KBM-7 (cell line): ENCODE data around the gene ETFA.

ENCODE experiments used
- DNase-seq: peaks from one replicate; pipeline ENCODE4 v3.0.0-alpha.2; 2015
- in situ Hi-C: fragments of 300-500 bp; cut with MboI; formaldehyde crosslinking; loops from 2 replicates; pipeline ENCODE4 v1.14.3; 2020; ENCODE audit warnings: low sequenced_read_pairs, low pct_unique_long_range_greater_than_20kb, mixed read lengths

The ETFA gene

GRCh38 chr15:76203346-76204108 is 107.7 kb downstream of the ETFA start:
- no peak for DNase-seq
- in situ Hi-C loops: no loop called here

DNA sequence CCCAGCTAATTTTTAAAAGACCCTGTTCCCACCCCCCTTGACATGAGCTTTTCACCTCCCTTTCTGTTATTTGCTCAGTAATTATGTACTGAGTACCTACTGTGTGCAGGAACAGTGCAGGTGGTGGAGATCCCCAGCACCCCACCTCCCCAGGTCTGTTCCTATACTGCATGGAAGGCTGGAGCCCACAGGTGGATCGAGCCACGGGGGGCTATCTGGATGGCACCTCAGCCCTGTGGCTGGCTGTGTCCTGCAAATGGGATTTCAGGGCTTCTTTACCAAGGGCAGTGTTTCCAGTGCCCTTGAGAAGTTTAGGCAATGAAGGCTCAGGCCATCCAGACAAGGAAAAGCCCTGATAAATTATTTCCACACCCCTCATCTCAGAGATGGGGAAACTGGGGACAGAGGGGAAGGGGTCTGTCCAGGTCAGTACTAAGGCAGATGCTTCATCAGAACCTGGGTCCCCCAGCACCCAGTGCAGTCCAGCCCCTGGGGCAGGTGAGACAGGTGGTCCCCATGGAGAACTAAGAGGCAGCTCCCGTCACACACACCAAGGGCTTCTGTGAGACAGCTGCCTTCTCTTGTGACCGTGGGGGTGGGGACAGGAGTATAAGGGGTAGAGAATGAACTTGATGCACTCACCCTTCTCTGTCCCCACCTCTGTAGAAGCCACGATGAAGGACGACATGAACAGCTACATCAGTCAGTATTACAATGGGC is 109.6 kb downstream of the ETFA start:
- no peak for DNase-seq
- in situ Hi-C loops: no loop called here

- DNase-seq: no peak
- in situ Hi-C loops: no loop called here
These were observed 110.6 kb downstream of the ETFA start for GRCh38 chr15:76200641-76201105.

- no peak for DNase-seq
- in situ Hi-C loops: no loop called here
These were observed 111.2 kb downstream of the ETFA start for GRCh38 chr15:76200083-76200465.

DNA sequence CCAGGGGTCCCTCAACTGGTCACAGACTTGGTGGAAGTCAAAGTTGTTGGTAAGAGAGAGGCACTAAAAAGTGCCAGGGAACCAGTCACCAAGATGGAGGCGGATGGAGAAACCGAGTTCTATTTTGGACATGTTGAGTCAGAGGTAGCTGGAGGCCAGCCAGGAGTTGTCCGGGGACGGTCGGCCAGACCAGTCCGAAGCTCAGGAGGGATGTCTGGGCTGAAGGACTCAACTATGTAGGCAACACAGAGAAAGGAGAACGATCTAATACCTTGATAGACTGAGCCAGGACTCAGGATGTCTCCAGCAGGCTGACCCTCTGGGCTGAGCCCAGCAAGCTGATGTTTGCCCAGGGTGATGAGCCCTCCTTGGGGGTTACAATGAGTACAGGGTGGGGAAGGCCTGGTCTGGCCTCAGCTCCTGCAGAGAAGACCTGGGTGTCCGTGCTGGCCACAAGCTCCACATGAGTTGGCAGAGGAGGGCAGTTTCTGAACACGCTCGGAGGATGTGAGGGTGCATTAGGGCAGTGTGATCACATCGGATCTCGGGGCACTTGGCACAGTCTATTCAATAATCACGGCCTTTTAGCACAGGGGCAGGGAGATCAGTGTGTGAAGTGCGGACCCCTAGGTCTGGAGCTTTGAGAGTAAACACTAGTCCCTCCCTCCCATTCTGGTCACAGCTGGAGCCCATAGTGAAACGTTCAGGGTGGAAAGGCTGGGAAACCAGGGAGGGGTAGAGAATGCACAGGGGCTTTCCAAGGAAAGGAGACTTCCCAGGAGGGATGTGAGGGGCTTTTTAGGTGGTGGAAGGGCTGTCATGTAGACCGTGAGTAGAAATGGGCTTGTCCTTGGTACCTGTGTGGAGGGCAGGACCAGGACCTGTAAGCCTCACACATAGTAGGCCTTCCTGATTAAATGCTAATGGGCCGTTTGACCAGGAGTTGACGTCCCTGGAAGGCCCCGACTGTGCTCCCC is 111.9 kb downstream of the ETFA start:
- no peak for DNase-seq
- in situ Hi-C loops: loop anchor here (10.0 to 25.0 kb wide), 2 partner anchors 125 to 638 kb away; no protein-coding TSS in a partner anchor

- no peak for DNase-seq
- in situ Hi-C loops: loop anchor here (10.0 to 25.0 kb wide), 2 partner anchors 126 to 639 kb away; no protein-coding TSS in a partner anchor
These were observed 112.7 kb downstream of the ETFA start for GRCh38 chr15:76198456-76199105.

GRCh38 chr15:76197703-76198455 is 113.4 kb downstream of the ETFA start:
- no peak for DNase-seq
- in situ Hi-C loops: loop anchor here (10.0 to 25.0 kb wide), 2 partner anchors 127 to 639 kb away; no protein-coding TSS in a partner anchor

- in situ Hi-C loops: loop anchor here (10.0 to 25.0 kb wide), 2 partner anchors 128 to 641 kb away; no protein-coding TSS in a partner anchor
- DNase-seq: peak; percentile 82
These were observed 114.7 kb downstream of the ETFA start for GRCh38 chr15:76196269-76197231.

GRCh38 chr15:76195506-76196268 is 115.6 kb downstream of the ETFA start:
- in situ Hi-C loops: loop anchor here (10.0 to 25.0 kb wide), 2 partner anchors 129 to 642 kb away; no protein-coding TSS in a partner anchor

GRCh38 chr15:76193934-76194333 is 117.3 kb downstream of the ETFA start:
- in situ Hi-C loops: loop anchor here (10.0 to 25.0 kb wide), 2 partner anchors 131 to 643 kb away; no protein-coding TSS in a partner anchor
- no peak for DNase-seq

More at GRCh38 chr15:76195506-76196268, 115.6 kb downstream of the ETFA start:
- no peak for DNase-seq

DNA sequence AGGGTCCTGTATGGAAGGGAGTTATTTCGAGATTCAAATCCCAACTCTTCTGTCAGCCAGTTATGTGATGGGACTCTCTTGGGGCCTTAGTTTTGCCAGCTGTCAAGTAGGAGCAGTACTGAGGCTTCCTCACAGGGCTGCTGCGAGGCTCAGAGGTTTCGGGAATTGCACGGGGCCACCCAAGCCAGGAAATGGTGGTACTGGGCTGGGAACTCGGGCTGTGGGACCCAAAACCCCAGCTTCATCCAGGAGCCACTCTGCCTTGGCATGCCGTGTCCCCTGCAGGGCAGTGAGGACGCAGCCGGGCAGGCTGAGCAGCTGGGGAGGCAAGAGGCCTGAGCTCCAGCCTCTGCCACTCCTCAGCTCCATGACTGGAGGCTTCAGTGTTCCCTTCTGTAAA is 118.6 kb downstream of the ETFA start:
- DNase-seq: no peak
- in situ Hi-C loops: loop anchor here (10.0 to 25.0 kb wide), 2 partner anchors 132 to 645 kb away; no protein-coding TSS in a partner anchor

DNA sequence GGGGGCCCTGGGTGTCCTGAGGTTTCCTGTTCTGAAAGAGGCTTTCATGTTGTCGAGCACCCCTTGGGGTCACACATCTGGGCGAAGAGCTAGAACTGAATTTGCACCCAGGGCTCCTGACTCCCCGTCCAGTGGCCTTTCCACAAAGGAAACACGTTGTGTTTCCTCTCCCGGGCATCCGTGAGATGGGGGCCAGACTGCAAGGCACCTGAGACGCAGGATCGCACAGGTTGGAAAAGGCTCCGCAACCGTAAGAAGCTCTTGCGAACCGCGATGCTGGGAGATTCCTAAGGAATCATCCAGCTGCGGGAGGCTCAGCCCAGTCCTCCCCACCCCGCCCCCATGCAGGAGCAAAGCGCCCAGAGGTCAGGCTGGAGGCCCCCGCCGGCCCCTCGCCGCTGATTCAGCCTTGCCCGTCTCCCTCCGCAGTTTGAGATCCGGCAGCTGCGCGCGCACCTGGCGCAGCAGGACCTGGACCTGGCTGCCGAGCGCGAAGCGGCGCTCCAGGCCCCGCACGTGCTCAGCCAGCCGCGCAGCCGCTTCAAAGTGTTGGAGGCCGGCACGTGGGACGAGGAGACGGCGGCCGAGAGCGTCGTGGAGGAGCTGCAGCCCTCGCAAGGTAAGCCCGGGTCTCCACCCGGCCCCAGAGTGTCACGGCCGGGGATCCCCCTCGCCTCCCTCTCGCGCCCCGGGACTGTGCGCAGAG is 119.6 kb downstream of the ETFA start:
- no peak for DNase-seq
- in situ Hi-C loops: loop anchor here (10.0 to 25.0 kb wide), 2 partner anchors 133 to 646 kb away; no protein-coding TSS in a partner anchor

DNA sequence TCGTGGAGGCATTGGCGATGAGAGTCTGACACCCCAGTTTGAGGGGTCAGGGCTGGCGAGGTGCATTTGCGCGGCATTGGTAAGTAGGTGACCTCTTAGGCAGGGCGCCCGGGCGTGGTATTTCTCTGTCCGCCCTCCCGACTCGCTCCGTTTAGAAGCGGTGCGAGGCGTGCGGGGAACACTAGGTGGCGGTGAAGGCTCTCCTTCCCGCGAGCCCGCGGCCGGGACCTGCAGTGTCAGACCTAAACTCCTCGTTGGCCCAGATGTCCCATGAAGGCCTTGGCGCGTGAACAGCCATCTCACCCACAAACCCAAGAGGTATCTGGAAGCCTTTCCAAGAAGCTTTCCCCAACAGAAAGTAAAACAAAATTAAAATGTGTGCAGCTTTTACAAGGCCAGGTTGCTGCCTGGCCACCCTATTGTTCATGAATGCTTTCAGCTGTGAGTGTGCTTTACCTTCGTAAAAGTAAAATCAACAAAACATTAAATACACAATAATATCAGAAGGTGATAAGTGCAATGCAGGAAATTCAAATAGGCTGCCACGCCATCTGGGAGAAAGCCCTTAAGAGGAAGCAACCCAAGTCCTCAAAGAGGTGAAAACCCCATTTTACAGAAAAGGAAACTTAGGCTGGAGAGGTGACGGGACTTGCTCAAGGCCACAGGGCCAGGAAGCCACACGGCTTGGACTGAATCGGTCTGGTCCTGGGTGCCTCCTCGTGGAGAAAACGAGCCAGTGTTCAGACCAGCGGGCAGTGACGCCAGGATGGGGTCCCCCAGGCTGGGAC is 120.3 kb downstream of the ETFA start:
- peak; percentile 93 for DNase-seq
- in situ Hi-C loops: loop anchor here (10.0 to 25.0 kb wide), 2 partner anchors 134 to 646 kb away; no protein-coding TSS in a partner anchor

GRCh38 chr15:76190070-76190564 is 121.2 kb downstream of the ETFA start:
- DNase-seq: no peak
- in situ Hi-C loops: loop anchor here (10.0 to 25.0 kb wide), 2 partner anchors 135 to 647 kb away; no protein-coding TSS in a partner anchor
